HEK293 (cell line): ENCODE measurements around the gene VPS13C.

Source experiments
- CTCF ChIA-PET: fragments of 350-600 bp; formaldehyde crosslinking; extraction: SDS; loops from one replicate; lab custom pipeline; 2021; ENCODE audit warnings: antibody characterized with exemption; lab: Yijun Ruan, JAX
- POLR2A ChIA-PET: fragments of 300-600 bp; formaldehyde crosslinking; extraction: SDS; loops from one replicate; lab custom pipeline; 2020; ENCODE audit warnings: antibody characterized with exemption, inconsistent platforms; lab: Yijun Ruan, JAX
- H3K27ac ChIP-seq: fragments of 200-500 bp; sonication (Bioruptor generic); 2 replicates; pipeline ENCODE4 v1.5.1; 2014; ENCODE audit warnings: low read depth, low read length, control low read depth, inconsistent platforms; ENCODE audit errors: extremely low read depth
- H3K36me3 ChIP-seq, 2 experiments: fragments of 200-500 bp in 1 of 2; sonication (Bioruptor generic) in 1 of 2; 1 replicate in 1 of 2; 2 replicates in 1 of 2; pipeline ENCODE4 v1.5.1; 2014 to 2017; ENCODE audit warnings: inconsistent platforms in 2 of 2, low read length in 2 of 2; ENCODE audit not compliant: control insufficient read depth in 2 of 2, insufficient read depth in 1 of 2
- H3K4me1 ChIP-seq: fragments of 200-500 bp; sonication (Bioruptor generic); 2 replicates; pipeline ENCODE4 v1.5.1; 2014; ENCODE audit warnings: mild to moderate bottlenecking, low read length, inconsistent platforms; ENCODE audit not compliant: control insufficient read depth, insufficient read depth
- H3K4me3 ChIP-seq: 2 replicates; pipeline ENCODE4 v1.5.1; 2011; ENCODE audit warnings: low read depth, mild to moderate bottlenecking, control low read depth, low read length, moderate library complexity
- H3K9me3 ChIP-seq: fragments of 200-500 bp; sonication (Bioruptor generic); 2 replicates; pipeline ENCODE4 v1.5.1; 2014; ENCODE audit warnings: low read depth, low read length, inconsistent platforms; ENCODE audit not compliant: control insufficient read depth, insufficient read depth
- KLF16 ChIP-seq: fragments of 450-650 bp; formaldehyde crosslinking; IDR thresholded peaks from 2 replicates; pipeline ENCODE4 v1.5.1; 2017; ENCODE audit warnings: missing biosample characterization, missing genetic modification characterization
- MZF1 ChIP-seq: fragments of 450-650 bp; formaldehyde crosslinking; IDR thresholded peaks from 2 replicates; pipeline ENCODE4 v1.5.1; 2017; ENCODE audit warnings: missing biosample characterization, missing genetic modification characterization, borderline replicate concordance
- OSR2 ChIP-seq: fragments of 450-650 bp; formaldehyde crosslinking; IDR thresholded peaks from 2 replicates; pipeline ENCODE4 v1.5.1; 2016; ENCODE audit warnings: missing biosample characterization, missing genetic modification characterization
- OVOL3 ChIP-seq: fragments of 450-650 bp; formaldehyde crosslinking; IDR thresholded peaks from 2 replicates; pipeline ENCODE4 v1.5.1; 2016; ENCODE audit warnings: missing biosample characterization, missing genetic modification characterization
- PRDM2 ChIP-seq: fragments of 450-650 bp; formaldehyde crosslinking; IDR thresholded peaks from 2 replicates; pipeline ENCODE4 v1.5.1; 2016; ENCODE audit warnings: missing biosample characterization, missing genetic modification characterization, borderline replicate concordance
- SETDB1 ChIP-seq: IDR thresholded peaks from one replicate; pipeline ENCODE4 v1.6.1; 2017; ENCODE audit warnings: mild to moderate bottlenecking, low read length, moderate library complexity, mixed read lengths; ENCODE audit not compliant: insufficient read length
- TRIM28 ChIP-seq: IDR thresholded peaks from 2 replicates; pipeline ENCODE4 v1.6.1; 2011; ENCODE audit warnings: low read length, control low read depth, borderline replicate concordance
- WT1 ChIP-seq: fragments of 450-650 bp; formaldehyde crosslinking; IDR thresholded peaks from 2 replicates; pipeline ENCODE4 v1.5.1; 2016; ENCODE audit warnings: missing biosample characterization, missing genetic modification characterization
- ZBTB20 ChIP-seq: fragments of 450-650 bp; formaldehyde crosslinking; IDR thresholded peaks from 2 replicates; pipeline ENCODE4 v1.5.1; 2016; ENCODE audit warnings: missing biosample characterization, missing genetic modification characterization
- ZBTB48 ChIP-seq: fragments of 450-650 bp; formaldehyde crosslinking; IDR thresholded peaks from 2 replicates; pipeline ENCODE4 v1.5.1; 2016; ENCODE audit warnings: missing biosample characterization, missing genetic modification characterization
- ZFP3 ChIP-seq: fragments of 450-650 bp; formaldehyde crosslinking; IDR thresholded peaks from 2 replicates; pipeline ENCODE4 v1.5.1; 2016; ENCODE audit warnings: low read depth, missing biosample characterization, missing genetic modification characterization
- ZNF10 ChIP-seq: fragments of 450-650 bp; formaldehyde crosslinking; IDR thresholded peaks from 2 replicates; pipeline ENCODE4 v1.5.1; 2017; ENCODE audit warnings: missing biosample characterization, missing genetic modification characterization
- ZNF138 ChIP-seq: fragments of 450-650 bp; formaldehyde crosslinking; IDR thresholded peaks from 2 replicates; pipeline ENCODE4 v1.5.1; 2016; ENCODE audit warnings: missing biosample characterization, missing genetic modification characterization, borderline replicate concordance
- ZNF146 ChIP-seq: fragments of 450-650 bp; formaldehyde crosslinking; IDR thresholded peaks from 2 replicates; pipeline ENCODE4 v1.5.1; 2016; ENCODE audit warnings: missing biosample characterization, missing genetic modification characterization
- ZNF174 ChIP-seq: fragments of 450-650 bp; formaldehyde crosslinking; IDR thresholded peaks from 2 replicates; pipeline ENCODE4 v1.5.0; 2017; ENCODE audit warnings: missing biosample characterization, mild to moderate bottlenecking, missing genetic modification characterization
- ZNF175 ChIP-seq: fragments of 450-650 bp; formaldehyde crosslinking; IDR thresholded peaks from 2 replicates; pipeline ENCODE4 v1.5.1; 2016; ENCODE audit warnings: missing biosample characterization, missing genetic modification characterization
- ZNF211 ChIP-seq: fragments of 450-650 bp; formaldehyde crosslinking; IDR thresholded peaks from 2 replicates; pipeline ENCODE4 v1.5.1; 2016; ENCODE audit warnings: low read depth, missing biosample characterization, missing genetic modification characterization
- ZNF214 ChIP-seq: fragments of 450-650 bp; formaldehyde crosslinking; IDR thresholded peaks from 2 replicates; pipeline ENCODE4 v1.5.1; 2017; ENCODE audit warnings: missing biosample characterization, mild to moderate bottlenecking, missing genetic modification characterization, borderline replicate concordance
- ZNF335 ChIP-seq: fragments of 450-650 bp; formaldehyde crosslinking; conservative IDR thresholded peaks from 2 replicates; pipeline ENCODE4 v1.5.1; 2016; ENCODE audit warnings: missing biosample characterization, missing genetic modification characterization
- ZNF514 ChIP-seq: fragments of 450-650 bp; formaldehyde crosslinking; IDR thresholded peaks from 2 replicates; pipeline ENCODE4 v1.5.1; 2016; ENCODE audit warnings: missing biosample characterization, missing genetic modification characterization
- ZNF521 ChIP-seq: fragments of 450-650 bp; formaldehyde crosslinking; IDR thresholded peaks from 2 replicates; pipeline ENCODE4 v1.5.1; 2017; ENCODE audit warnings: missing biosample characterization, mild to moderate bottlenecking, missing genetic modification characterization
- ZNF529 ChIP-seq: fragments of 450-650 bp; formaldehyde crosslinking; IDR thresholded peaks from 2 replicates; pipeline ENCODE4 v1.5.1; 2017; ENCODE audit warnings: missing genetic modification characterization, missing biosample characterization; ENCODE audit not compliant: insufficient replicate concordance
- ZNF530 ChIP-seq: fragments of 450-650 bp; formaldehyde crosslinking; IDR thresholded peaks from 2 replicates; pipeline ENCODE4 v1.5.1; 2016; ENCODE audit warnings: low read depth, missing biosample characterization, missing genetic modification characterization
- ZNF692 ChIP-seq: fragments of 450-650 bp; formaldehyde crosslinking; IDR thresholded peaks from 2 replicates; pipeline ENCODE4 v1.5.1; 2016; ENCODE audit warnings: missing biosample characterization, missing genetic modification characterization
- ZNF707 ChIP-seq: fragments of 450-650 bp; formaldehyde crosslinking; IDR thresholded peaks from 2 replicates; pipeline ENCODE4 v1.5.1; 2016; ENCODE audit warnings: missing biosample characterization, missing genetic modification characterization
- ZNF830 ChIP-seq: fragments of 450-650 bp; IDR thresholded peaks from 2 replicates; pipeline ENCODE4 v1.5.0; 2018; ENCODE audit warnings: missing biosample characterization, missing genetic modification characterization, low read depth, mild to moderate bottlenecking, moderate library complexity
- TF ChIP-seq, protein P1 (sequence below): fragments of 450-650 bp; formaldehyde crosslinking; IDR thresholded peaks from 2 replicates; pipeline ENCODE4 v1.5.1; 2016; ENCODE audit warnings: missing biosample characterization, missing genetic modification characterization, borderline replicate concordance
- TF ChIP-seq, protein P2 (sequence below): fragments of 450-650 bp; formaldehyde crosslinking; IDR thresholded peaks from 2 replicates; pipeline ENCODE4 v1.5.1; 2016; ENCODE audit warnings: missing biosample characterization, missing genetic modification characterization

The VPS13C gene

GRCh38 chr15:62105266-62105665, 45.0 kb upstream of the VPS13C start:
- Histone ChIP-seq H3K4me1 (peaks cover 11% of the 10 kb centered on the region), H3K27ac (no peak overlapping the region), H3K9me3 (no peaks in the 10 kb centered on the region)
- POLR2A ChIA-PET = no interaction called here
- TF ChIP-seq TRIM28 = no peak
- no peak for TF ChIP-seq ZFP3 (tag by site-specific recombination)
- TF ChIP-seq, protein P1, sequence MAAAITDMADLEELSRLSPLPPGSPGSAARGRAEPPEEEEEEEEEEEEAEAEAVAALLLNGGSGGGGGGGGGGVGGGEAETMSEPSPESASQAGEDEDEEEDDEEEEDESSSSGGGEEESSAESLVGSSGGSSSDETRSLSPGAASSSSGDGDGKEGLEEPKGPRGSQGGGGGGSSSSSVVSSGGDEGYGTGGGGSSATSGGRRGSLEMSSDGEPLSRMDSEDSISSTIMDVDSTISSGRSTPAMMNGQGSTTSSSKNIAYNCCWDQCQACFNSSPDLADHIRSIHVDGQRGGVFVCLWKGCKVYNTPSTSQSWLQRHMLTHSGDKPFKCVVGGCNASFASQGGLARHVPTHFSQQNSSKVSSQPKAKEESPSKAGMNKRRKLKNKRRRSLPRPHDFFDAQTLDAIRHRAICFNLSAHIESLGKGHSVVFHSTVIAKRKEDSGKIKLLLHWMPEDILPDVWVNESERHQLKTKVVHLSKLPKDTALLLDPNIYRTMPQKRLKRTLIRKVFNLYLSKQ = no peak
- no peak for TF ChIP-seq ZNF10 (tag by site-specific recombination)
- no peak for TF ChIP-seq ZNF529 (tag by site-specific recombination)
- TF ChIP-seq ZNF335 (tag by site-specific recombination) = no peak
- no peak for TF ChIP-seq ZNF514 (tag by site-specific recombination)
- TF ChIP-seq MZF1 (tag by site-specific recombination) = no peak
- TF ChIP-seq ZNF692 = no peak
- no peak for TF ChIP-seq ZNF830 (tag by site-specific recombination)
- TF ChIP-seq ZNF214 = no peak
- no peak for TF ChIP-seq ZNF211 (tag by site-specific recombination)
- no peak for TF ChIP-seq WT1 (tag by site-specific recombination)
- no peak for TF ChIP-seq KLF16 (tag by site-specific recombination)
- TF ChIP-seq ZNF138 (tag by site-specific recombination) = no peak
- TF ChIP-seq, protein P2, sequence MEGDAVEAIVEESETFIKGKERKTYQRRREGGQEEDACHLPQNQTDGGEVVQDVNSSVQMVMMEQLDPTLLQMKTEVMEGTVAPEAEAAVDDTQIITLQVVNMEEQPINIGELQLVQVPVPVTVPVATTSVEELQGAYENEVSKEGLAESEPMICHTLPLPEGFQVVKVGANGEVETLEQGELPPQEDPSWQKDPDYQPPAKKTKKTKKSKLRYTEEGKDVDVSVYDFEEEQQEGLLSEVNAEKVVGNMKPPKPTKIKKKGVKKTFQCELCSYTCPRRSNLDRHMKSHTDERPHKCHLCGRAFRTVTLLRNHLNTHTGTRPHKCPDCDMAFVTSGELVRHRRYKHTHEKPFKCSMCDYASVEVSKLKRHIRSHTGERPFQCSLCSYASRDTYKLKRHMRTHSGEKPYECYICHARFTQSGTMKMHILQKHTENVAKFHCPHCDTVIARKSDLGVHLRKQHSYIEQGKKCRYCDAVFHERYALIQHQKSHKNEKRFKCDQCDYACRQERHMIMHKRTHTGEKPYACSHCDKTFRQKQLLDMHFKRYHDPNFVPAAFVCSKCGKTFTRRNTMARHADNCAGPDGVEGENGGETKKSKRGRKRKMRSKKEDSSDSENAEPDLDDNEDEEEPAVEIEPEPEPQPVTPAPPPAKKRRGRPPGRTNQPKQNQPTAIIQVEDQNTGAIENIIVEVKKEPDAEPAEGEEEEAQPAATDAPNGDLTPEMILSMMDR = no peak
- no peak for TF ChIP-seq ZNF175 (tag by site-specific recombination)
- TF ChIP-seq, all 188 proteins: peak for 0
- CTCF ChIA-PET = interaction anchor here (2.1 kb wide), 1 partner anchor 19 kb away, joined by 4 read pairs; no protein-coding TSS in a partner anchor
- H3K4me3 ChIP-seq = no peak overlapping the region
- no peaks in the 10 kb centered on the region for H3K36me3 ChIP-seq

GRCh38 chr15:62104846-62105245, 44.6 kb upstream of the VPS13C start:
- H3K27ac ChIP-seq = no peak overlapping the region
- H3K36me3 ChIP-seq = no peaks in the 10 kb centered on the region
- ChIA-PET POLR2A (no interaction called here), CTCF (interaction anchor here (2.1 kb wide), 1 partner anchor 20 kb away, joined by 4 read pairs; no protein-coding TSS in a partner anchor)
- no peaks in the 10 kb centered on the region for H3K9me3 ChIP-seq
- peaks cover 6% of the 10 kb centered on the region for H3K4me1 ChIP-seq
- H3K4me3 ChIP-seq = no peak overlapping the region
- TF ChIP-seq OVOL3 (tag by site-specific recombination) (no peak), ZNF530 (no peak), OSR2 (tag by site-specific recombination) (no peak), ZBTB20 (tag by site-specific recombination) (no peak), SETDB1 (no peak), ZNF174 (tag by site-specific recombination) (no peak), PRDM2 (tag by site-specific recombination) (no peak), ZNF146 (tag by site-specific recombination) (no peak), ZNF521 (tag by site-specific recombination) (no peak), ZNF211 (tag by site-specific recombination) (no peak), ZNF707 (tag by site-specific recombination) (no peak), ZBTB48 (no peak)
